ENCODE data around the gene SIRT1.
A peak's percentile ranks its signal among the peaks of the same experiment; 100 is the strongest.
"Not testable (repeated sequence)": the region's sequence is repeated elsewhere in the genome, so short reads cannot be mapped to it uniquely, and the experiment has no call there.

The SIRT1 gene

DNA sequence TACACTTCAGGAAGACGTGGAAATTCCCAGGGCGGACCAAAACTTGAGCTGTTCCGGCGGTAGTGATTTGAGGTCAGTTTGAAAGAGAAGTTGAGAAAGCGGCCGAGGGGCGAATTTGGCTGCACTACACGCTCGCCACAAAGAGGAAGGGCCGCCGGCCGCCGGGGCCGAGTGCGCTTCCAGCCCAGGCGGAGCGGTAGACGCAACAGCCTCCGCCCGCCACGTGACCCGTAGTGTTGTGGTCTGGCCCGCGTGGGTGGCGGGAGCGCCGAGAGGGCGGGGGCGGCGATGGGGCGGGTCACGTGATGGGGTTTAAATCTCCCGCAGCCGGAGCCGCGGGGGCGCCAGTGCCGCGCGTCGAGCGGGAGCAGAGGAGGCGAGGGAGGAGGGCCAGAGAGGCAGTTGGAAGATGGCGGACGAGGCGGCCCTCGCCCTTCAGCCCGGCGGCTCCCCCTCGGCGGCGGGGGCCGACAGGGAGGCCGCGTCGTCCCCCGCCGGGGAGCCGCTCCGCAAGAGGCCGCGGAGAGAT, at the start of gene SIRT1:
Gene SIRT1 (plus strand): TSS at position 344 of the 529 bp plus-strand sequence. CDS start 66 bp downstream, at position 410.
- DNase-seq (ENCODE audit: low read depth, low spot score): peak; percentile 97

DNA sequence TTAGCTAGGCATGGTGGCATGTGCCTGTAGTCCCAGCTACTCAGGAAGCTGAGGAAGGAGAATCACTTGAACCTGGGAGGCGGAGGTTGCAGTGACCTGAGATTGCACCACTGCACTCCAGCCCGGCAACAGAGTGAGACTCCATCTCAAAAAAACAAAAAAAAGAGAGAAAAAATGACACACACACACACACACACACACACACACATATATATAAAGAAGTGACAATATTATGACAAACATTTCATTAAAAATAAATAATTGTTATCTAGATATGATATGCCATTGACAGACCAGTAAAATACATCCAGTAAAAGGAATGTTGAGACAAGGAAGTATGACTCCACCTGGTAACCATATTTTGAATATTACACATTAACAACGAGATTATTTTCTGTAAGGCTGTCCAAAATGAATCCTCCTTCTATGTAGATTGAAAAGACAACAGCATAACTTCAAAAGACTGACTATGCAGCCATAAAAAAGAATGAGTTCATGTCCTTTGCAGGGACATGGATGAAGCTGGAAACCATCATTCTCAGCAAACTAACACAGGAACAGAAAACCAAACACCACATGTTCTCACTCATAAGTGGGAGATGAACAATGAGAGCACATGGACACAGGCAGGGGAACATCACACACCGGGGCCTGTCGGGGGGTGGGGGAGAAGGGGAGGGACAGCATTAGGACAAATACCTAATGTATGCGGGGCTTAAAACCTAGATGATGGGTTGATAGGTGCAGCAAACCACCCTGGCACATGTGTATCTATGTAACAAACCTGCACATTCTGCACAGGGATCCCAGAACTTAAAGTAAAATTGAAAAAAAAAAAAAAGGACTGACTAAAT, 48.7 kb upstream of the SIRT1 start:
- not testable (repeated sequence) for DNase-seq (ENCODE audit: low read depth, low spot score)

DNA sequence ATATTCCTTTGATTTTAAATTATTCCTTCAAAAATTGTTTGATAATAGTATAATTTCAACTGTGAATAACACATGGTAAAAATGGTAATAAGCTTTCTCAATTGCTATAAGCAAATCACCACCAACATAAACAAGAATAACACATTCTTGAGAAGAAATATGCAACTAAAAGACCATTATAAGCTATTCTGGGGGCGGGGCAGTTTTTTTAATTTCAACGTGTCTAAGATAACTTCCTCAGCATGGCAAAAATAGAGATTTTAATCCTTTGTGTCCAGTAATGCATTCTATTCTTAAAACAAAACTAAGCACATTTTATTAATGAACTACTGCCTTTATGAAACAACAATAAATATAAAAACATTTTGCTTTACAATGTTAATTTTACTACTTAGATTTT, 48.0 kb upstream of the SIRT1 start:
- DNase-seq (ENCODE audit: low read depth, low spot score): no peak

DNA sequence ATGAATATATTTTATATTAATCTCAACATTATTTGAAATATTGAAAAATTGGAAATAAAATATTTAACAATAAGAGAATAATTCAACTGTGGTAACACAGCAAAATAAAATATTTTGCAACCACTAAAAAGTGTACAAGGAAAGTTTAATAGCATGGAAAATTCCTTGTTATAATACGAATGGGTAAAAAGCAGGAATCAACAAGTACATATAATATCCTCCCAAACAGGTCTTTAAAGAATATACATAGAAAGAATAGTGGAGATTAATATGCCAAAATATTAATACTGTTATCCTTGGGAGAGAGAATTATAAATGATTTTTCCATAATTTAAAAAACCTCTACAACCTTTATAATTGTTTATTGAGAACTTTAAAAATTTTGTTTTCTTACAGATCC, 47.5 kb upstream of the SIRT1 start:
- no peak for DNase-seq (ENCODE audit: low read depth, low spot score)

DNA sequence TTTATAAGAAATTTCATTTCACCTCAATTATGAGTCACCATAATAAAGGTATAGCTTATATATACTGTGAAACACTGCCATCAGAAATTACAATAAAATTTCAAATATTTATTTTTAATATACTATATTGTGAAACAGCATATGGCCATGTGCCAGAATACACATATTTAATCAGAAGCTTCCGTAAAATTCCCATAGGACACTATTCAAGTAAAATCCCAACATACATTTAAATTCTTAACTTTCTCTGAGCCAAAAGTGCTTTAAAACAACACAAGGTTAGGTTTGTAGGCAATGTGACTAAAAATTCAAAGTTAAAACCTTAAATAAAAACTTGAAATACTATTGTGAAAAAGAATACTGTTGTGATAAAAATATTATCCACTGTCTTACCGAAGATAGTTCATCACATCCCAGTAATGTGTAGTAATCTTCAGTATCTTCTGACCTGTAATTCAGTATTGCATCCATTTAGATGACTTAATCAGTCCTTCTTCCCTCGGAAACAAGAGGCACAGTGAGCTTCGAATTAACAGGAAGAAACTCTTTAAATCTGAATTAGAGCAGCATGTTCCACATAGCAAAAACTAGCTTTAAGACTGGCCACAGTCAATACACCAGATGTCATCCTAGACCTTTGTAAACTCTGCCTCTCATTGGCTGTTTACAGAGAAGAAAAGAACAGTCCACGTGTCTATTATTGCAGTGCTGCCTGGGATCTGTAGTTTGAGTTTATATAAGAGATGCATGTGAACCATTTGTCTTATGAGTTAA, 46.7 kb upstream of the SIRT1 start, which contains the start of gene DNAJC12:
Gene DNAJC12 (minus strand): TSS at position 648 of the 774 bp plus-strand sequence. CDS start 177 bp downstream, at position 471.
- peak; percentile 23 for DNase-seq (ENCODE audit: low read depth, low spot score)

DNA sequence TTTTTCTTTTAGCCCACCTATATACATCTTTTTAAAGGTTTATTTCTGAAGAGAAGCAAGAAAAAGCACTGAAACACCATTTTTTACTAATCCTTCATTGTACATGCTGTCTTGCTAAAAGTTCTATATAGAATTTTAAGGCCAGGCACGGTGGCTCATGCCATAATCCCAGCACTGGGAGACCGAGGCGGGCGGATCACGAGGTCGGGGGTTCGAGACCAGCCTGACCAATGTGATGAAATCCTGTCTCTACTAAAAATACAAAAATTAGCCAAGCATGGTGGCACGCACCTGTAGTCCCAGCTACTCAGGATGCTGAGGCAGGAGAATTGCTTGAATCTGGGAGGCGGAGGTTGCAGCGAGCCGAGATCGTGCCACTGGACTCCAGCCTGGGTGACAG, 44.9 kb upstream of the SIRT1 start:
- DNase-seq (ENCODE audit: low read depth, low spot score): not testable (repeated sequence)

DNA sequence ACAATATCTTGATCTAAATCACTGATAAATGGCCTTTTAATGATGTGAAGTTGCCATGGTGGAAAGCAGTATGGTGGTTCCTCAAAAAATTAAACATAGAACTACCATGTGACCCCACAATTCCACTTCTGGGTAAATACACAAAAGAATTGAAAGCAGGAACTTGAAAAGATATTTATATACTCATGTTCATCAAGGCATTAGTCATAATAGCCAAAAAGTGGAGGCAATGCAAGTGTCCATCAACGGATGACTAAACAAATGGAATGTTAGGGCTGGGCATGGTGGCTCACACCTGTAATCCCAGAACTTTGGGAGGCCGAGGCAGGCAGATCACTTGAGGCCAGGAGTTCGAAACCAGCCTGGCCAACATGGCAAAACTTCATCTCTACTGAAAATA, 44.5 kb upstream of the SIRT1 start:
- DNase-seq (ENCODE audit: low read depth, low spot score): no peak

DNA sequence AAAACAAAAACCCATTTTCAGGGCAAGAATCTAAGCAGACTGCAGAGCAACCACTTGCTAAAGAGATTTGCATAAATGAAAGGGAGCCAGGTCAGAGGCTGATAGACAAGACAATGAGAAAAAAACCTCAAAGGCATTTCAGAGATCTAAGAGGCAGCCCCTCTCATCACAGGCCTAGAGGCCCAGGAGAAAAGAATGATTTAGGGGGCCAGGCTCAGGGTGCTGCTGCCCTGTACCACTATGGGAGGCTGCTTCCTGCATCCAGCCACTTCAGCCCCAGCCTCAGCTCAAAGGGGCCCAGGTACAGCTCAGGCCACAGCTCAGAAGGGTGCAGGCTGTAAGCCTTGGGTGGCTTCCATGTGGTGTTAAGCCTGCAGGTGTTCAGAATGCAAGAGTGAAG, 42.7 kb upstream of the SIRT1 start:
- no peak for DNase-seq (ENCODE audit: low read depth, low spot score)

DNA sequence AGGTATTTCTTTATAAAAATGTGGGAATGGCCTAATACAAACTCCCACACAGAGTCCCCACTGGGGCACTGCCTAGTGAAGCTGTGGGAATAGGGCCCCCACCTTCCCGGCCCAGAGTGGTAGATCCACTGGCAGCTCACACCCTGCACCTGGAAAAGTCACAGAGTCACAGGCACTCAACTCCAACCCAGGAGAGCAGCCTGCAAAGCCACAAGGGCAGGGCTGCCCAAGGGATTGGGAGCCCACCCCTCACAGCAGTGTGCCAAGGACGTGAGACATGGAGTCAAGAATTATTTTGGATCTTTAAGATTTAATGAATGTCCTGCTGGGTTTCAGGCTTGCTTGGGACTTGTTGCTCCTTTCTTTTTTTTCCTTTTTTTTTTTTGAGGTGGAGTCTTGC, 41.2 kb upstream of the SIRT1 start:
- DNase-seq (ENCODE audit: low read depth, low spot score): no peak

DNA sequence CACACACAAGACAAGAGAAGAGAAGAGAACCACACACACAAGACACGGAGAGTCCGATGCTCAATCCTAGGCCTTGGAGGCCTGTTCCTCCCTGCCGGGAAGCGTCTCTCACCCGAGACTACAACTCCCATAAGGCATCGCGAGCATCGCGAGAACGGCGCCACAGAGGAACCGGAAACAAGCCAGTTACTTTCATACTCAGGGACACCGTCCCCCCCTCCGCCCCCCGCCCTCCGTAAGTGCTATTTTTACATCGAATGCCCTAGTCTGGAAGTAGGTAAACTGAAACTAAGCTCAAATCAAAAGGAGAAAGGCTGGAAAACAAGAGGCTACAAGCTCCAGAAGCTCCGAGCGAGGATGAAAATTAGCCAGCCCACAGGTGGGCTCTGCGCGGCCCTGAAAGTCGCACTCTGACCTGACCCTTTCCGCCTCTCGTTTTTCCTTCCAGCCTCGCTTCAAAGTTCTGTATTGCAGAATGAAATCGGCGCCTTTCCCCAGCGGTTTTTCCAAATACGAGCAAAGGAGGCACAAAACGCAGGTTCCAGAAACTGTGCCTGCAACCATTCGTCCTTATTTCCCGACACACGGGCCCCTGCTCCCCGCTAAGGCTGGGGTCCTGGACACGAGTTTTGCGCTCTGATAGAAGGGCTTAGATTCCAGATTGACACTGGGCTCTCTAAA, 35.0 kb upstream of the SIRT1 start:
- peak; percentile 97 for DNase-seq (ENCODE audit: low read depth, low spot score)

DNA sequence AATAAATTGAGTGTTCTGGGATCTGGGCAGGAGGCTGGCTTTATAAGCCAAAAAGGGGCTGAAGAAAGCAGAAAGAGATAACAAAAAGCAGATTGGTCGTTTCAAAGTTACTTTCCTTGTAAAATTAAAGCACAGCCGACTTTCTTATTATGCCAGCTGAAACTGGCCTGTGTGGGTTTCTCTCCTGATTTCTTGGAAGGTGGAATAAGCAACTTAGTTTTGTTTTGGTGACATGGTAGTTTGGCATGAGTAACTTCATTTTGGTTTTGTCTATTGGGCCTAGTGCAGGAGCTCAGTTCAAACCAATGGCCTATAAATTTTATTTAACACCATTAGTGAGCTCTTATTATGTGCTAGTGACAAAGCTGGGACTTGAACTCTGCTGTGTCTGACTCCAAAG, 33.3 kb upstream of the SIRT1 start:
- DNase-seq (ENCODE audit: low read depth, low spot score): no peak

DNA sequence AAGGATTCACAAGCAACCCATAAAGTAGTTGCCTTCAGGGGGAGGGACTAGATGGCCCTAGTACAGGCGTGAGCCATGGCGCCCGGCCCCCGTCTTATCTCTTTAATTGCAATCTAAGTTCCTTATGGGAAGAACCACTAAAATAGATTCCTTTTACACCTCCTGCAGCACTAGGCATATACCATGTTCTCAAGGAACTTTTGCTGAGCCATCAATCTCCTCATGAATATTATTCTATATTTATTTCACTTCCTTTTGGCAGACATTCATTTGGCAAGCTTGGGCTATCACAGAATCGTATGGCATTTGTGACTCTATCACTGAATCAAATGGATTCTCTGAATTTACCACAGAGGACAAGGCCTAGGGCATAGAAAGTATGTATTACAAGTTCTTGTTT, 31.7 kb upstream of the SIRT1 start:
- no peak for DNase-seq (ENCODE audit: low read depth, low spot score)

DNA sequence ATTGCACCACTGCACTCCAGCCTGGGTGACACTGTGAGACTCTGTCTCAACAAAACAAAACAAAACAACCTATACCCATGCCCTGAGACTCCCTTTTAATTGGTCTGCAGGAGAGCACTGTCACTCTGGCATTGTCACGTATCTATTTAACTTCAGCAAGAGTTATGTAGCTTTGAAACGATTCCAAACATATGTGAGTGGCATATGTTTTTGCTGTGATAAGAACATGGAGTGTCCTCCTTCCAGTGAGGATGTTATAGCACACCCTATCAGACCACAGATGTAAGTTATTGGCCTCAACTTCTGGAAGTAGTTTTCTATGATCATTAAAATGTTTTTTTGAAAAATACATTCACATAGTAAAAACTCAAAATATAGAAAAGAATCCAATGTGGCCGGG, 30.9 kb upstream of the SIRT1 start:
- no peak for DNase-seq (ENCODE audit: low read depth, low spot score)

DNA sequence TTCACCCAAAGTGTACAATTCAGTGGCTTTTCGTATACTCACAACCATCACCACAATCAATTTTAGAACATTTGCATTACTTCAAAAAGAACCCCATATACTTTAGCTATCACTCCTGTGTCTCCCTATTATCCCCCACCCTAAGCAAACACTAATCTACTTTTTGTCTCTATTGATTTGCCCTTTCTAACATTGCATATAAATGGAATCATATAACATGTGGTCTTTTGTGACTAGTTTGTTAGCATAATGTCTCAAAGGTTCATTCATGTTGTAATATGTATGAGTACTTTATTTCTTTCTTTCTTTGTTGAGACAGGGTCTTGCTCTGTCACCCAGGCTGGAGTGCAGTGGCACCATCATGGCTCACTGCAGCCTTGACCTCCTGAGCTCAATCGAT, 25.5 kb upstream of the SIRT1 start:
- DNase-seq (ENCODE audit: low read depth, low spot score): no peak

DNA sequence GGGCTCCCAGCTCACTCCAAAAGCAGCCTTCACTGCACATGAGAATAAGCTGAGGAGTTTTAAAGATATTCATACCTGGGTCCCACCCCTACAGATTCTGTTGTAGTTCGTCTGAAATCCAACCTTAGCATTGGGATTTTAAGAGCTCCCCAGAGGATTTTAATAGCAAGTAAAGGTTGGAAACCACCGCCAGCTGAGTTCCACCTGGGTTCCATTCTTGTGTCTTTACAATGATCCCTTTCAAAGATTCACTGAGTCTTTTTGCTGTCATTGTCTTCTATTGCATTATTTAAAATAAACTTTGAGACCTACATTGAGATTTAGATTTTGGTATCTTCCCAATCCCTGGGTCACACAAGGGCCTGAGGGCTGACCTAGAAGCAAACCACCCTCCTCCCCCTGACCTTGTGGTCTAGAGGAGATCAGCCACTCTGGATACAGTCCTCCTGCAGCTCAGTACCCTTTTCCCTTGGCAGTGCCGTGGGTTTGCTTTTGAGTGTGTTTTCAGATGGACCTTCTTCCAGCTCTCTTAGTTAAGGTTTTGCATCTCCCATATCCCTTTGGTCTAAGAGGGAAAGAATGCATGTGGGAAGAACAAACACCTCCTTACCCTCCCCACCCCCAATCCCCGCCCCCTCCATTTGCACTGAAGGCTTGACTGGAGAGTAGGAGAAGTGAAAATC, 22.6 kb upstream of the SIRT1 start:
- DNase-seq (ENCODE audit: low read depth, low spot score): no peak

DNA sequence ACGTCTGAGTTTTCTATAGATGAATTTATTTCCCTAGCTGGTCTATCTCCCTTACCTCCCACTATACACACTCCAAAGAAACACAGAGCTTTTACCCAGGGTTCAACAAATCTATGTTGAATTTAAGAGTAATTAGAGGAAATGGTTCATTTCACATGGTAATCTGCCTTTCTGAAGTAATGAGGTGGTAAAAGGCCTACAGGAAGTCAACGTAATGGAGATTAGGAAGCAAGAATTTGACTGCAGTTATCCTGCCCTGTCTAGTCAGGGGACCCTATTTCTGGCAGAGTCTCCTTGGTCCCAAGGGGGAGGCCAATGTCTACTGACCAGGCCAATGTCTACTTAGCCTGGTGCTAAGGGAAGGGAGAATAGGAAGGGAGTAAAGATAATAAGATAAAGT, 21.4 kb upstream of the SIRT1 start:
- no peak for DNase-seq (ENCODE audit: low read depth, low spot score)

DNA sequence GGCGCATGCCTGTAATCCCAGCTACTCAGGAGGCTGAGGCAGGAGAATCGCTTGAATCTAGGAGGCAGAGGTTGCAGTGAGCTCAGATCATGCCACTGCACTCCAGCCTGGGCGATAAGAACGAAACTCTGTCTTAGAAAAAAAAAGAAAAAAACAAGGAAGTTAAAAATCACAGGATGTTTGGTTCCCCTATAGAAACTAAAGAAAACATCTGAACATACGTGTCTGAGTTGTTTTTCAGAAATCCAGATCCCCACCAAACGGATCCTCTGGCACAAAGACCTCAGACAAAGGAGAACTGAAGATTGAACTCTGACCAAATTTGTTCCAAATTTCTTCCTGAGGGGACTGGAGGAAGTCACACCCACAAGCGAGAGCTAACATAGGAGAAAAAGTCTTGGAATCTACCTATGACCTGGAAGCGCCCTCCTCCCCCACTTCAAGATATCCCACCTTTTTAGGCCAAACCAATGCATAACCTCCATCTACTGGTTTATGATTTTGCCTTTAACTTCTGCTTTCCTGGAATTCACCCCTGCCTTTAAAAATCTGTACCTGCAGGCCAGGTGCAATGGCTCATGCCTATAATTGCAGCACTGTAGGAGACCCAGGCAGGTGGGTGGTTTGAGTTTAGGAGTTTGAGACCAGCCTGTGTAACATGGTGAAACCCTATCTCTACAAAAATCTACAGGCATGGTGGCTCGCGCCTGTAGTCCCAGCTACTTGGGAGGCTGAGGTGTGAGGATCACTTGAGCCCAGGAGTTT, 19.7 kb upstream of the SIRT1 start:
- no peak for DNase-seq (ENCODE audit: low read depth, low spot score)

DNA sequence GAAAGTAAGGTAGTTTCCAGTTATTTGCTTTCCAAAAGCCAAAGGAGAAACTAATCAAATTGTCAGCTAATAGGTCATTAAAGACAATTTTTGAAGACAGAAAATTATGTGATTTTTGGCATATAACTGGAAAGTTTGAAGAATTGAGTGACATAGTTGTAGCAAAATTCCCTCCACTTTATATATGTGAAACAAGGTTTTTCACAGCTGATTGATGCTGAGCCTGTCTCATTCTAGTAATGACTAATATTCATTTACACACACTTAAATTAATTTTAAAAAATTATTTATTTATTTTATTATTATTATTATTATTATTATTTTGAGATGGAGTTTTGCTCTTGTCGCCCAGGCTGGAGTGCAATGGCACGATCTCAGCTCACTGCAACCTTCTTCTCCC, 16.3 kb upstream of the SIRT1 start:
- no peak for DNase-seq (ENCODE audit: low read depth, low spot score)

DNA sequence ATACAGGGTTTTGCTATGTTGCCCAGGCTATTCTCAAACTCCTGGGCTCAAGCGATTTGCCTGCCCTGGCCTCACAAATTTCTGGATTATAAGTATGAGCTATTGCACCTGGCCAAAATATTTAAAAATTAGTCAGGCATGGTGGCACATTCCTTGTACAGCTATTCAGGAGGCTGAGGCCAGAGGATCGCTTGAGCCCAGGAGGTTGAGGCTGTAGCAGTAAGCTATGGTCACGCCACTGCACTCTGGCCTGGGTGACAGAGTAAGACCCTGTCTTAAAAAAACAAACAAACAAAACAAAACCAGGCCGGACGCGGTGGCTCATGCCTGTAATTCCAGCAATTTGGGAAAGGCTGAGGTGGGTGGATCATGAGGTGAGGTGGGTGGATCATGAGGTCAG, 14.5 kb upstream of the SIRT1 start:
- no peak for DNase-seq (ENCODE audit: low read depth, low spot score)

DNA sequence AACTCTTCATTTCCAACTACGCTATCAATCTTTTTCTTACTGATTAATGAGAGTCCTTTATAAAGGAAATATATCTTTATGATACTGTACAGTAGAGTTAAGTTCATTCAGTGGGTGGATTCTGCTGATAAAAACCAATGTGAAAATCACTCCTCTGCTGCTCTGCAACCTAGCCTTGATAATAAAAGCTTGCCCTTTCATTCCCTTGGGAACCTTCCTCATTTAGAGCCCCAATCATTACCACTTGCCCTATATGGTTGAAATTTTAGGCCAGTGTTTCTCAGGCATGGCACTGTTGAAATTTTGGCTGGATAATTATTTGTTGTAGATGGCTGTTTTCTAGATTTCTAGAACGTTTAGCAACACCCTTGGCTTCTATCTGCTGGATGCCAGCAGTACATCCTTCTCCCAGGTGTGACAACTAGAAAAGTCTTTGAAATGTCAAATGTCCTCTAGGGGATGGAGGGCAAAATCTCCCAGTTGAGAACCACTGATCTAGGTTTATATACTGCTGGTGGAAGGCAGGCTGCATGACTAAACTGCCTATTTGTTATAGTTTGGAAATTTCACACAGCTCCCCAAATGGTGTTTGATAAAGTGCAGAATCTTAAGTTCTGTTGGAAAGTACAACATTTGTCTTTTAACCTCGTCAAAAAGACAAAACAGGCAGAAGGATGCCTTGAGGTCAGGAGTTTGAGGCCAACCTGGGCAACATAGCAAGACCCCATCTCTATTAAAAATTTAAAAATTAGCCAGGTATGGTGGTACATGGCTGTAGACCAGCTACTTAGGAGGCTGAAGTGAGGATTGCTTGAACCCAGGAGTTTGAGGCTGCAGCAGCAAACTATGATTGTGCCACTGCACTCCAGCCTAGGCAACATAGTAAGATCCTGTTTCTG, 8.9 kb upstream of the SIRT1 start:
- no peak for DNase-seq (ENCODE audit: low read depth, low spot score)

Data from astrocyte of the hippocampus (primary cell).